ENCODE data around the gene NEK10. TPM values are rescaled to one million over a fixed set of nuclear protein-coding genes. Genes with fewer than 3 reads are reported as not detected.
"Not testable (repeated sequence)": the region's sequence is repeated elsewhere in the genome, so short reads cannot be mapped to it uniquely, and the experiment has no call there.

NEK10 gene
- total RNA-seq, 1 donor from 2014 or later = 1.4 TPM

DNA sequence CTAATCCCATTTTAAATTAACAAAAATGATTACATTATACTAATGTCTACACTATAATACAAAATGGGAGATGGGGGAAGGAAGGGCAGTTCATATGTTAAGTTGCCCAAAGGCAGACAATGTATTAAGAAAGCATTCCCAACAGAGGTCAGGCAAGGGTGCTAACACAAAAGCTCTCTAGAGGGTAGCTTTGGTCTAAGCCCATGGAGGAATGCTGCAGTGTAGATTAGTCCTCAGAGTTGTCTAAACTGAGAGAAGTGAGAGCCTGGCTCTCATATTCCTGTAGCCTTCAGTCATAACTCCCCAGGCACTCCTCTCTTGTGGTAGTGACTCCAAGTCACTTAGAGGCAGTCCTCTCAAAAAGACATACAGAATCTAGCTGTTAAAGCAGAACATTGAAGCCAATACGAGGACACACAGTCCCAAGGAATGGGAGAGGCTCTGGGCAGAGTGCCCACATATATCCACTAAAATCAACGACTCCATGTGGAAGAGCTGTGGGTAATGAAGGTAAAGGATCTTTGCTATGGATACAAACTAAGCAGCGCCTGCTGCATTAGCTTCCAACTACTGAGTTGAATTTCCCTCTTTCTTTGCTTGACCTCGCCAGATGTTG, 14.5 kb downstream of the NEK10 start:
- intact Hi-C loops (cut with micrococcal nuclease) = loop anchor here (5.0 kb wide), 1 partner anchor 178 kb away; no protein-coding TSS in a partner anchor

DNA sequence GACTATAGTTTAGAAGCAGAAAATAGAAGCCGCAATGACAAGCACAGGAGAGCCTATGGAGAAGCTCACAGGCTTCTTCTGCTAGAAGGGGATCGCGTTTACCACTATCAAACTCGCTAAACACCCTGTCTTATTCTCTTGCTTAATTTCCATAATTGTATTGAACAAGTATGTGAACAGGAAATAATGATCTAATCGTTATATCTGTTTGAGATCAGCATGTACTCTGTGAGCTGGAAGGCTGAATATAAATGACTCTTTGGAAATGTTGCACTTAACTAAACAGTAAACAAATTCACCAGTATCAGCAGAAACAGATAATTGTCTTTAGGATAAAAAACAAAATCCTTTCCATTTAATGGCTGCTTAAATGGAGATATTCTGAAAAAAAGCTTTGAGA, 15.0 kb downstream of the NEK10 start:
- intact Hi-C loops (cut with micrococcal nuclease) = no loop called here

DNA sequence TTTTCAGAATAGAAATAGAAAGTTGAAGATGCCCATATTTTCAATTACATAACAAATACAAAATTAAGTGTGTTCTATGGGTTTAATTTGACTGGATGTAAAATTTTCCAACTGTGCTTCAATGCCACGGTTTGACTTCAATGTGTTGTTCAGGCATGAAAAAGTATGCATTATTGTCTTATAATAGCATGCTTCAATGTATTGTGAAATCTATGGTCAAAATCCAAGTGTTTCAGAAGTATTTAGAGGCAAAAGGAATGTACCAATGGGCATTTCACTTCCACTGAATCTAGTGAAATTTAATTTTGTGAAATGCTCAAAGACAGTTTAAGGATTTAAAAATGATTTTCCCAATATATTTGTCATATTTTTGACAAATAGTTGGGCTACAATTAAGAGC, 16.0 kb downstream of the NEK10 start:
- intact Hi-C loops (cut with micrococcal nuclease) = no loop called here

DNA sequence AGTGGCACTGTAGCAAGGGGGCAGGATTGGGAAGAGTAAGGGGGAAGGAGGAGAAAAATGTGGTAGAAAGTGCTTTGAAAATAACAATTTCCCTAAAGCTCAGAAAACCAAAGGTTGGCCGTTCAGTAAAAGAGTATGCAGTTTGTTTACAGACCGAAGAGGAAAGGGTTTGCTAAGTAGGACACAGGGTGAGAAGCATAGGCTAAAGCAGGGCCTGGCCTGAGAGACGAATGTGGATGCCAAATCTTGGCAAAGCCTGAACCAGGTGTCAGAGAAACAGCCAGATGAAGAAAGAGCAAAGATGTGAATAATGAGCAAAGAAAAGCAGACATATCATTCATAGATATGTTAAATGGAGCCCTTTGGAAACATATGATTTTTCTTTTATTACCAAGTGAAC, 17.1 kb downstream of the NEK10 start:
- intact Hi-C loops (cut with micrococcal nuclease) = no loop called here

DNA sequence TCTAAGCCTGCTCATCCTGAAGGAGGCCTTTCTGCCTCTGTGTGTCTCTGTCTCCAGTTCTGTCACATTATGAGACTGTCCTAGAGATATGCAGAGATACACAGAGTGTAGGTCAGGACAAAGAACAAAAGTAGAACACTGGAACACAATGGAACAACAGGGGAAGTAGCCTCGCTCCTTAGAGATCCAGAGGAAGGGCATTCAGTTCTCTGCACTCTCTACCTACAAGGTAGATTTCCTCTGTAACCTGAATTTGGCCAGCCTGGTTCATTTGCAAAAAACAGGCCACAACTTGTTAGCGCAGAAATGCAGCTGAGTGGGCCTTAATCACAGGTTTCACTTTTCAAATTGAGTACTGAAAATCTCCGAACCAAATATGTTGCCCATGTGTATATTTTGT, 19.4 kb downstream of the NEK10 start:
- intact Hi-C loops (cut with micrococcal nuclease) = no loop called here

DNA sequence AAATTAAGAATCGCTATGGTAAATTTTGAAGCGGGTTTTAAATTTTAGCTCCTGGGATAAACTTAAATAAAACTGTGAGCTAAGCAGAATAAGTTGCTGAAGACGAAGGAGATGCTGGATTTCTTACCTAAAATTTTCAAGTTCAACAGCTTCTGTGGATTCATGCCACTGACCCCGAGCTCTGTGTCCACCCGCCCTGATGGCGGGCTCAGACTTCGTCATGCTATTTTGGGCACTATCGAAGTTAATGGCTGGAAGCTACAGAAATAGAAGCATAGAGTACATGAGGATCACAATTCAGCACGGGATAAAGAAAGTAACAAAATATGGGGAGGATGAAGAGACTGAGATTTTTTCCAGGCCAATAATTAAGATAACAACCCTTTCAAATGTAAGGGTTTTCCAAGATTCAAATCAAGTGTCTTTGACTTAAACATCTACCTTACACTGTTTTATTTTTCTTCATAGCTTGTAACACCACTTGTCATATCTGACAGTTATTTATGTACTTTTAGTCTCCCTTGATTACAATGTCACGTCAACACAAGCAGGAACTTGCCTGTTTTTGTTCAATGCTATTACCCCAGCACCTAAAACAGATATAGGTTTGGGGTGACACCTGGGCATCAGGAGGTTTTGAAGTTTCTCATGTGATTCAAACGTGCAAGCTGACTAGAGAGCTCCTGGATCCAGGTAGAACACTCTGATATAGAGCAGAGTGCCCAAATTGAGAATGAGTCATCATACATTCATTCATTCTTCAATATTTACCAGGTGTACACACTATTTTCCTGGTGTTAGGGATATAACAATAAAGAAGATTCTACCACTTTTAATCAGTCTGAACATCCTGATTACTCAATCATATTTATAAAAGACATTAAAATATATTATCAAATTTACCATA, 23.0 kb downstream of the NEK10 start:
- intact Hi-C loops (cut with micrococcal nuclease) = no loop called here

DNA sequence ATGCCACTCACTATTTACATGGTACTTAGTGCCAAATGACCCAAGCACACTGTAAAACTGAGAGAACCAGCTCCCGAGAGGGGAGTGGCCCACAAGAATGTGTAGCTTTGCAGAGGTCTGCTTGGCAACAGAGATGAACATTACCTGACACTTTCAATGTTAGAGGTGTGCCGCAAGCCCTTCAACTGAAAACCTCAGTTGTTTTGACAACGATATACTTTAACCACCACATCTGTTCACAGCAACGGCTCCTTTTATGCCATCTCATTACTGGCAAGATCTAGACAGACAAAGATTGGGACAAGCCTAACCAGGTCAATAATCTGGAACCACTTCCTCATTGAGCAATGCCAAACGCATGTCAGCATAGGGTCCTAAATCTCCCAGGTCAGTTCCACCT, 23.7 kb downstream of the NEK10 start:
- intact Hi-C loops (cut with micrococcal nuclease) = no loop called here

DNA sequence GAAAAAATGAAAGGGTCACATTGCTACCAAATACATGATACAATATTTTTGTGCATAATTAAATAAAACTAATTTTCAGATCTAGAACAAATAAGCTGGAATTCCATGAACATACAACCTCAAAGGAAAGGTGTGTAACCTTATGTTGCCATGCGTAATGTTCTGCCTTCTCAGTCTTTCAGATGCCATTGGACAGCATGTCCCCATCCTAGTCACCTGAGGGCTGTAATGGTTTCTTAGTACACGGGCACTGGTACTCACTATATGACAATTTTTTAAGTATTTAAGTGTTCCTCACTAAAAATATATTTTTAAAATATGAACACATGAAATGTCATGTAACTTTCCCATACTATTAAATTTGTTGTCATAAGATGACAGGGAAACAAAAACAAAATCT, 24.1 kb downstream of the NEK10 start:
- intact Hi-C loops (cut with micrococcal nuclease) = no loop called here

DNA sequence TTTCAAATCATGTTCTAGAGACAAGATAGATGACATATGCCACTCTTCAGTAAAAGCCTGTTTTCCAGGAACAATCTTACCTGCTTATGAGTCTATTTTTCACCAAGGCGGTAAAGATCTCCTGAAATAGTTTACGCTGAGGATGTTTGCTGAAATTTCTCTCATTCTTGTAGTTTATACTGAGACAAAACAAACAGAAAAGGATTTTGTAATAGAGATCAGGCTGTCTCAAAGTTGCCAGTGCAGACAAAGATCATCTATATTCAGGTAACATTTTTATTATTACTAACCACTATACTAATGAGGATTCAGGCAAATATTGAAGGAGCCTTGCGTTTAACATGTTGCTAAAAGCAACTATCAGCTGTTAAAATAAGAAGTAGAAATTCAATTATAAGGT, 25.0 kb downstream of the NEK10 start:
- intact Hi-C loops (cut with micrococcal nuclease) = no loop called here

DNA sequence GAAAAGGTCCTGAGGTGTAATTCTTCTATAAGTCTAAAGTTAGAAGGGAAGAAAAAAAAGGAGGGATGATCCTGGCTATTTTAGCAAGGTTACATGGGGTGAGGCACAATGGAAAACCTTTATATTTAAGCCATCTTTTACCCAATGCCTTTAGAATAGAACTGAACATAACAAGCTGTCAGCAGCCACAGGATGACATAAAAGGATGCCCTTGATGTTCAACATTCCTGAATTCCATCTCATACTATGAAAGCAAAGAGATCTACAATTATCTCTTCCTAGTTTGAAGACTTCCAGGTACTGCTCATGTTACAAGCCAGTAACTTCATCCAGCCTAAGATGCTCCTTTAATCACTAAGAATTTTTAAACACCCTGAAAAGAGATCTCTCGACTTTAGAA, 26.9 kb downstream of the NEK10 start:
- intact Hi-C loops (cut with micrococcal nuclease) = no loop called here

DNA sequence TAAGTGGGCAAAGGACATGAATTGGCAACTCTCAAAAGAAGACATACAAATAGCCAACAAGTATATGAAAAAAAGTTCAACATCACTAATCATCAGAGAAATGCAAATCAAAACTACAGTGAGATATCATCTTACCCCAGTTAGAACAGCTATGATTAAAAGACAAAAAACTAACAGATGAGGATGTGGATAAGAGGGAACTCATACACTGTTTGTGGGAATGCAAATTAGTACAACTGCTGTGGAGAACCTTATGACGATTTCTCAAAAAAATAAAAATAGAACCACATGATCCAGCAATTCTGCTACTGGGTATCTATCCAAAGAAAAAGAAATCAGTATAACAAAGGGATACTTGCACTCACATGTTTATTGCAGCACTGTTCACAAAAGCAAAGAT, 28.6 kb downstream of the NEK10 start:
- intact Hi-C loops (cut with micrococcal nuclease) = no loop called here

DNA sequence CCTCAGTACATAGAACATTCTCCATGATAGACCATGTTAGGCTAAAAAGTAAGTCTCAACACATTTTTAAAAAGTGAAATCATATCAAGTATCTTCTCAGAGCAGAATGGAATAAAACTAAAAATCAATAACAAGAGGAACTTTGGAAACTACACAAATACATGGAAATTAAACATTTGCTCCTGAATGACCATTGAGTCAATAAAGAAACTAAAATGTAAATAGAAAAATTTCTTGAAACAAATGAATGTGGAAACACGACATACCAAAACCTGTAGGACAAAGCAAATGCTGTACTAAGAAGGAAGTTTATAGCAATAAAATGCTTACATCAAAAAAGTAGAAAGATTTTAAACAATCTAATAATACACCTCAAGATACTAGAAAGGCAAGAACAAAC, 33.6 kb downstream of the NEK10 start:
- intact Hi-C loops (cut with micrococcal nuclease) = no loop called here

DNA sequence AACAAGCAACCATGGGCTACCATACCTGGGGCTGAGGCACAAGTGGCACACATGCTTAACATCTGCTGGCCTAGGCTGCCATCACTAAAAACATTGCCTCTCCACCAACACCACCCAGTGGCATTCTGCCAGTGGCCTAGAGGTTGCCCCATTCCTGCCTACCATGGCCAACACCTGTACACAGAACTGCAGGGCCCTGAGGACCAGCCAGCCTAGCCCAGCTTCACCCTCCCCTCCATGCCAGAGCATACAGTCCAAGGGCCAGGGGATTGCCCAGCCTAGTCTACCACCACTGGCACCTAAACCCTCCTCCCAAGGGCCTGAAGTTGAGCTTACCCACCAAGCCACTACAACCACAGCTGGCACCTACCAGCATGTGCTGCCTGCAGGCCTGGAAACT, 35.3 kb downstream of the NEK10 start:
- intact Hi-C loops (cut with micrococcal nuclease) = no loop called here

DNA sequence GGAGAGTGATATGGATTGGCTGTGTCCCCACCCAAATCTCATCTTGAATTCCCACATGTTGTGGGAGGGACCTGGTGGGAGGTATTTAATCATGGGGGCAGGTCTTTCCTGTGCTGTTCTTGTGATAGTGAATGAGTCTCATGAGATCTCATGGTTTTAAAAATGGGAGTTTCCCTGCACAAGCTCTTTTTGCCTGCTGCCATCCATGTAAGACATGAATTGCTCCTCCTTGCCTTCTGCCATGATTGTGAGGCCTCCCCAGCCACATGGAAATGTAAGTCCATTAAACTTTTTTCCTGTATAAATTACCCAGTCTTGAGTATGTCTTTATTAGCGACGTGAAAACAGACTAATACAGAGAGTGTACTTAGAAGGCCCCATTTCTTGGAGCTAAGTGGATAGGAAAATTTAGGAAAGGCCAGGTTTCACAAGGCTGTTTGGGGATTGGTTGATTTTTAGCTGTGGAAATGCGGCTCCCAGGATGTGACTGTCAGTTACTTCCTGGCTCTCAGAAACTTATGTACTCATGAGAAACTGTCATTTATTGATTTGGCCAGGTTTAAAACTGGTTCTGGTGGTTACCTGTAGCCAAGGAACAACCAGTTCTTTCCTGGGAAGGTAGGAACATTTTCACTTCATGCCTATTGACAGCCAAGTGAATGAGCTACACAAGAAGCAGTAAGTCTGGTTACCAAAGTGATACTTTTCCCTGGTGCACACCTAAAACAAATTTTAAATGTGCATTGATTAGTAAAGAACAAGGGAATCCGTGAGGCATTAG, 40.0 kb downstream of the NEK10 start:
- intact Hi-C loops (cut with micrococcal nuclease) = not testable (repeated sequence)

DNA sequence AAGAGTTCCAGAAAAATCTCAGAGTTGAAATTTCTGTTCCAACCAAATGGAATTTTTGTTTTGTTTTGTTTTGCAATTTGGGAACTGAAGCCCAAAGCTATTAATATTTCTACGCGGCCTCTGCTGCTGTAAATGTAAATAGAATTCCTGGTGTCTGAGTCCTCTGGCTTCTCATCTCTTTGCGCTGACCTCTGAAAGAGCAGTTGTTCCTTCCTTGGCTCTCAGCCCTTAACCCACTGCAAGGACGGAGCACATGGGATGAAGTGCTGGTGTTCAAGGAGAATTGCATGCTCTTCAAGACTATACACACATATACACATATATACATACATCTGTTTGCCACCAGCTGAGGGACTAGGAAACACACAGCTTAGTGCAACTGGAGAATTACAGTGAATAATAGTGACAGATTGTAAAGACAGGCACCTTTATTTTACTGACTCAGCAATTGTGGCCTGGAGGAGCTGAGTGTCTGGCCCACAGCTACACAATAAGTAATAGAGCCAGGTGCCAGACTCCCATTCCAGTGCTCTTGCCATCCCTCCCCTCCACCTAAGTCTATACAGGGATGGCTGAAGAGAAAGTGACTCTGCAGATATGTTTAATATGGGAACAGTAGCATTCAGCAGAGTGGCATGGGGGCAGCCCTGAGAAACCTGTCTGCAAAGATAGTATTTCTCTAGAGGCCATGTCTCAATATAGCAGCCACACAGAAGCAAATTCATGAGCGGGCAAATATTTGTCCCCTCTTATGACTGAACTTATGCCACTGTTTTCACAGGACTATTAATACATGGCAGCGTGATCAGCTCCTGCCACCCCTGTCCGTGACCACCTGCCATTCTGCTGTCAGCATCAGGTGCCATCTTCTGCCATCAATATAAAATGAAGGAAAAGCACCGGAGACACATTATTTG, 42.3 kb downstream of the NEK10 start:
- intact Hi-C loops (cut with micrococcal nuclease) = no loop called here

DNA sequence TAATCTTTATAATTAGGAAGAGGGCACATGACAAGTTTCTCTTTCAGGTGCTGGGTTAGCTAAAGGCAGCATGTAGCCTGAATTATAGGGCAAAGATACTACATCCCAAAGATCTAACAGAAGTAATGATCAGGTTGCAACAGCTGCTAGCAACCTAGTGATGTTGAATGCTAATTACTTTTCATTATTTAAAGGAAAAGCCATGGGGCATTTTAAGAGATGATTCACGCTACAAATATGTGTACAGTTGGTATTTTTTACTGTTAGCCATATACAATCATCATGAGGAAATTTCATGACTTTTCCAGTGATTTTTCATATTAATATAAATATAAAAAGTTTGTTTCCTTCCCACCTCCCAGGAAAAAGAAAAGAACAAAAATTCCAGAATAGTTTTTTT, 43.0 kb downstream of the NEK10 start:
- intact Hi-C loops (cut with micrococcal nuclease) = no loop called here

DNA sequence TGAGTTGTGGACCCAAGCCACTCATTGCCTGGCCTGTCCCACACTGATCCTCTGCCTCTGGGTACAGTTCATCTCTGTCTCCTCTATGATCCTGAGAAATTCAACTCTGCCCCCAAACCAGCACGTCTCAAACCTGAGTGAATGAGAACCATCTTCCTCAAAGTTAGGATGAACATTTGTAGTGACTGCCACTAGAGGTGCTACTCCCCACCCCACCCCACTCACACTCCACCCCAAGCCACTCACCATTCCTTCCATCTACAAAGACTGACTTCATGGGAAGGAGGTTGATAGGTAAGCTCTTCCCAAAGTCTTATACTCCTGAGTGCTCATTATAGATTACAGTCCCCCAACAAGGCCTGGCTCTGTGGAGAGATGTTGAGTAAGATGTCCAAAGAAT, 43.8 kb downstream of the NEK10 start:
- intact Hi-C loops (cut with micrococcal nuclease) = no loop called here

DNA sequence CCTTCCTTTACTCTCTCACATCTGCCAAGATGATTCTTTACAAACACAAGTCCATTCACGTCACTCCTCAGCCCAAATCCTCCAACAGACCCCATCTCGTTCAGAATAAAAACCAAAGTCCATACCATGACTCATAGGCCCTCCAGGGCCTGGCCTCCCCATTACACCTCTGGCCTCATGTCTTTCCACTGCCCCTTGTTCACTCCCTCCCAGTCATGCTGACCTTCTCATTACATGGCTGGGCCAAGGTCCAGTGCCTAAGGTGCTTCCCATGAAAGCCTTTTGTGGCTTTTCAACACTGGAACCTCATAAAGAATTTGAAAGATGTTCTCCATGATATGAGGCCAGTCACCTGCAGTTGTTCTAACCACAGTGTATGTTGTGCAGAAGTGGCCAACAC, 44.5 kb downstream of the NEK10 start:
- intact Hi-C loops (cut with micrococcal nuclease) = no loop called here

DNA sequence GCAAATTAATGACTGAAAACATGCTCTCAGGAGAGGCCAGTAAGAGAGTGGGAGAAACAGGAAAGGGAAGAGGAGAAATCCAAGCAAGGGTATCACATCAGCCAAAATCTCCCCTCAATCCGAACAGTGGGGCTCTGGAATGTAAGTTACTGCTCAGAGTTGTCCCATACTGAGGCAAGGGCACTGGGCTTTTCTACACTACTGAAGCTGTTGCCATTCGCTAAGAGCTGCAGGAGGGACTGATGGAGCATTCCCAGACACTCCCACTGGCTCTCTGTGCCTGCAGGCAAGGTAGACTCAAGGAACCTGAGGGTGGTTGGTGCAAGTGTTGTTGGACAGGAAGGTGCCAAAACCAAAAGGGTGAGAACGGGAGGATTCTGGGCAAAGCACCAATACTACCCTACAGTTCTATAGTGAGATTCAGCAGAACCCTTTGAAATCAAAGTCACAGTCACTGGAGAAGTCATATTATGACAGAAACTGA, 46.1 kb downstream of the NEK10 start:
- intact Hi-C loops (cut with micrococcal nuclease) = no loop called here

DNA sequence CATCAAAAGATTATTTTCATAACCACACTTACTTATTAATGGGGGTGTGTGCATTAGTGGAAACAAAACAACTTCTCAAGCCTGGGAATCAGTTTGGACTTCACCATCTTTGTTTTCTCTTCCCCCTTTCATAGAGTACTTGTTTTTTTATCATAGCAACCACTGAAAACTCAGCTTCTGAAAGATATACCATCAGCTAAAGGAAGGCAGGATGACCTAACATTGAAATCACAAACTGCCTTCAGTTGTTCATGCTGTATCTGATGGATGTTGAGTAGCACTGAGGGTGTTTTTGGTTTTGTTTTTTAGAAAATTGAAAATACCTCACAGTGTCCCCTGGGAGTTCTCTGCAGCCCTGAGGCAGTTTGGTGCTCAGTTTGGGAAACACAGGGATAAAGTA, 46.5 kb downstream of the NEK10 start:
- intact Hi-C loops (cut with micrococcal nuclease) = no loop called here

Data from T-helper 1 cell treated with Interleukin-12 subunit alpha and Interleukin-12 subunit beta and Interleukin-4 antibody, amounts not matched to agents 30 ng/mL and 1 ng/mL, for 36 hours (primary cell).